Stomach (tissue), 9 donors: ENCODE data around the gene PIEZO2. TPM values are rescaled to one million over a fixed set of nuclear protein-coding genes. Genes with fewer than 3 reads are reported as not detected.
A peak's percentile ranks its signal among the peaks of the same experiment; 100 is the strongest.

Experiments used
- DNase-seq, 2 donors: peaks; one replicate each; pipeline versions ENCODE4 v3.0.0 to v3.0.0-alpha.2; 2013 to 2019
- H3K27ac ChIP-seq, 5 donors: fragments of 200-600 bp in 4 of 5; sonication (generic) in 4 of 5; one replicate each; pipeline ENCODE4 v1.5.1; 2013 to 2019; ENCODE audit warnings: mild to moderate bottlenecking in 1 of 5, moderate library complexity in 1 of 5
- H3K27me3 ChIP-seq, 3 donors: fragments of 200-600 bp; sonication (generic); one replicate each; pipeline ENCODE4 v1.5.1; 2017 to 2019; ENCODE audit warnings: mixed run types in 1 of 3
- H3K36me3 ChIP-seq, 4 donors: fragments of 200-600 bp; sonication (generic); 1 replicate in 3 of 4; 2 replicates in 1 of 4; pipeline ENCODE4 v1.5.1; 2016 to 2019
- H3K4me1 ChIP-seq, 4 donors: fragments of 200-600 bp; sonication (generic); one replicate each; pipeline ENCODE4 v1.5.1; 2016 to 2019
- H3K4me3 ChIP-seq, 4 donors: fragments of 200-600 bp; sonication (generic) in 3 of 4; one replicate each; pipeline ENCODE4 v1.5.1; 2016 to 2019; ENCODE audit warnings: mild to moderate bottlenecking in 1 of 4
- H3K9me3 ChIP-seq, 4 donors: fragments of 200-600 bp; sonication (generic); one replicate each; pipeline ENCODE4 v1.5.1; 2016 to 2019
- CTCF ChIP-seq, 7 experiments: fragments of 450-650 bp in 4 of 7; fragments of 200-600 bp in 3 of 7; sonication (generic) in 3 of 7; IDR thresholded peaks; one replicate each; pipeline ENCODE4 v1.5.1; 2016 to 2019; ENCODE audit warnings: antibody characterized with exemption in 7 of 7, control low read depth in 2 of 7, mild to moderate bottlenecking in 1 of 7
- EP300 ChIP-seq: sonication (generic); formaldehyde crosslinking; IDR thresholded peaks from one replicate; pipeline ENCODE4 v1.6.1; 2017; ENCODE audit warnings: antibody characterized with exemption
- POLR2A ChIP-seq, 4 donors: fragments of 450-650 bp; IDR thresholded peaks; one replicate each; pipeline ENCODE4 v1.6.1; 2016; ENCODE audit warnings: antibody characterized with exemption in 4 of 4, control low read depth in 2 of 4, mild to moderate bottlenecking in 1 of 4, moderate library complexity in 1 of 4
- POLR2AphosphoS5 ChIP-seq, 3 donors: sonication (generic); formaldehyde crosslinking; IDR thresholded peaks; one replicate each; pipeline ENCODE4 v1.6.1; 2016; ENCODE audit warnings: antibody characterized with exemption in 3 of 3
- WGBS, 5 donors: extraction: QIAGEN DNeasy Blood & Tissue Kit in 3 of 5; methylation state at CpG; one replicate each; pipeline versions ENCODE4 v1.1.5 to v1.1.7; 2013 to 2018; 5-methylcytosine and 5-hydroxymethylcytosine counted together
- intact Hi-C: fragments of 100-400 bp; cut with DNase I; formaldehyde crosslinking; loops from one replicate; pipeline ENCODE4 v1.15.1; 2023; ENCODE audit warnings: low total_unique reads
- polyA plus RNA-seq, 3 donors: library from polyadenylated mRNA; stranded (reverse); fragments of 200-250 nt; gene quantifications; one replicate each; pipeline ENCODE4 v1.2.3, GENCODE V29; 2013
- total RNA-seq, 5 donors: library from RNA; depleted of rRNA; stranded (reverse); fragments of >200 nt; gene quantifications; one replicate each; pipeline versions ENCODE4 v1.1.0 to v1.2.3, GENCODE V29; 2014 to 2016
- donor health status: healthy with polysubstance abuse.
- donor health status: Bipolar disorder and iron deficiency.
- donor health status: healthy.

The PIEZO2 gene
- total and polyA plus RNA-seq, 8 donors = 0.30 to 45.3 (median 2.5) TPM

- H3K36me3 ChIP-seq = no peaks in the 10 kb centered on the region
- 73 to 88% (median 83%) methylated on average over 2 to 4 of the region's 4 CpGs for WGBS, 5 donors
- peaks cover 2 to 41% (median 27%) of the 10 kb centered on the region in 4 donors for H3K9me3 ChIP-seq
- no peak overlapping the region for H3K4me3 ChIP-seq
- no peaks in the 10 kb centered on the region for H3K4me1 ChIP-seq
- DNase-seq = no peak
- no peak overlapping the region for H3K27ac ChIP-seq
- intact Hi-C loops = no loop called here
- H3K27me3 ChIP-seq = no peaks in the 10 kb centered on the region
- TF ChIP-seq POLR2AphosphoS5 (IDR thresholded peaks at IDR 0.05) (no peak), EP300 (no peak), POLR2A (IDR thresholded peaks at IDR 0.05) (no peak), CTCF (IDR thresholded peaks at IDR 0.05) (no peak)
Measured at GRCh38 chr18:10942998-10943397, 206.4 kb downstream of the PIEZO2 start.

GRCh38 chr18:10939822-10940221 lies 209.5 kb downstream of the PIEZO2 start:
- no peaks in the 10 kb centered on the region for H3K36me3 ChIP-seq
- H3K4me1 ChIP-seq = peaks cover 0 to 8% (median 3%) of the 10 kb centered on the region in 4 donors
- H3K27me3 ChIP-seq = no peaks in the 10 kb centered on the region
- H3K4me3 ChIP-seq = no peak overlapping the region
- no peak overlapping the region for H3K27ac ChIP-seq
- intact Hi-C loops = no loop called here
- peaks cover 0 to 16% (median 9%) of the 10 kb centered on the region in 4 donors for H3K9me3 ChIP-seq
- TF ChIP-seq CTCF (IDR thresholded peaks at IDR 0.05) (no peak), EP300 (no peak), POLR2A (IDR thresholded peaks at IDR 0.05) (no peak), POLR2AphosphoS5 (IDR thresholded peaks at IDR 0.05) (no peak)
- 69 to 85% (median 83%) methylated on average over 6 of the region's 6 CpGs for WGBS, 5 donors
- no peak for DNase-seq

GRCh38 chr18:10937743-10938640 lies 211.4 kb downstream of the PIEZO2 start:
- Histone ChIP-seq H3K4me1 (peaks cover 0 to 8% (median 3%) of the 10 kb centered on the region in 4 donors), H3K4me3 (no peak overlapping the region), H3K36me3 (no peaks in the 10 kb centered on the region), H3K27me3 (no peaks in the 10 kb centered on the region), H3K9me3 (peaks cover 0 to 4% (median under 1%) of the 10 kb centered on the region in 4 donors), H3K27ac (no peak overlapping the region)
- intact Hi-C loops = no loop called here
- WGBS, 5 donors = 53 to 59% (median 57%) methylated on average over 6 of the region's 6 CpGs
- no peak for TF ChIP-seq CTCF (IDR thresholded peaks at IDR 0.05)
- TF ChIP-seq POLR2AphosphoS5 (IDR thresholded peaks at IDR 0.05) = no peak
- no peak for TF ChIP-seq POLR2A (IDR thresholded peaks at IDR 0.05)
- TF ChIP-seq EP300 = no peak
- DNase-seq = no peak

GRCh38 chr18:10936176-10937053 lies 213.0 kb downstream of the PIEZO2 start:
- Histone ChIP-seq H3K9me3 (no peaks in the 10 kb centered on the region), H3K27me3 (no peaks in the 10 kb centered on the region), H3K4me3 (no peak overlapping the region), H3K27ac (no peak overlapping the region), H3K36me3 (no peaks in the 10 kb centered on the region), H3K4me1 (peaks cover 0 to 8% (median 3%) of the 10 kb centered on the region in 4 donors)
- intact Hi-C loops = no loop called here
- DNase-seq = peak in 1 of 2 donors; percentile 18
- TF ChIP-seq POLR2A (IDR thresholded peaks at IDR 0.05) (no peak), EP300 (no peak), CTCF (IDR thresholded peaks at IDR 0.05) (no peak), POLR2AphosphoS5 (IDR thresholded peaks at IDR 0.05) (no peak)
- WGBS, 5 donors = 54 to 72% (median 66%) methylated on average over 9 of the region's 9 CpGs
